ENCODE measurements around the gene KRTAP9-6. TPM values are rescaled to one million over a fixed set of nuclear protein-coding genes. Genes with fewer than 3 reads are reported as not detected.
"Not testable (repeated sequence)": the region's sequence is repeated elsewhere in the genome, so short reads cannot be mapped to it uniquely, and the experiment has no call there.

The KRTAP9-6 gene, protein sequence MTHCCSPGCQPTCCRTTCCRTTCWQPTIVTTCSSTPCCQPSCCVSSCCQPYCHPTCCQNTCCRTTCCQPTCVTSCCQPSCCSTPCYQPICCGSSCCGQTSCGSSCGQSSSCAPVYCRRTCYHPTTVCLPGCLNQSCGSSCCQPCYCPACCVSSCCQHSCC
- not detected in 2 replicates for total RNA-seq (2014; rRNA removed; shearing (Covaris generic))

DNA sequence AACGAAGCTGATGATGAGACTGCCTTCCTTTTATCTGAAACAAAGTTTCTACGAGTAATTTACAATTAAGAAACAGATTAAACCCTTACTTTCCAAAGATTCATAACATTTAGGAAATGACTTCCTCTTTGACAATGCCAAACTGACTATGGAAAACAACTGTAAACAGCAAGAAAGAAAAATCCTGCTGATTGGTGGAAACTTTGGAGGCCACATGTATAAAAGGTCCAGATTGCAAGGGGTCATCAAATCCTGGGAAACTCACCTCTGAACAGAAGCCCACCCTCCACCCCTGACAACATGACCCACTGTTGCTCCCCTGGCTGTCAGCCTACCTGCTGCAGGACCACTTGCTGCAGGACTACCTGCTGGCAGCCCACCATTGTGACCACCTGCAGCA is at the start of gene KRTAP9-6:
TSS of gene KRTAP9-6 (plus strand) at position 301 of the 400 bp plus-strand sequence. CDS start at position 301, 0 bp downstream.
- DNase-seq (ENCODE audit: low spot score): no peak

DNA sequence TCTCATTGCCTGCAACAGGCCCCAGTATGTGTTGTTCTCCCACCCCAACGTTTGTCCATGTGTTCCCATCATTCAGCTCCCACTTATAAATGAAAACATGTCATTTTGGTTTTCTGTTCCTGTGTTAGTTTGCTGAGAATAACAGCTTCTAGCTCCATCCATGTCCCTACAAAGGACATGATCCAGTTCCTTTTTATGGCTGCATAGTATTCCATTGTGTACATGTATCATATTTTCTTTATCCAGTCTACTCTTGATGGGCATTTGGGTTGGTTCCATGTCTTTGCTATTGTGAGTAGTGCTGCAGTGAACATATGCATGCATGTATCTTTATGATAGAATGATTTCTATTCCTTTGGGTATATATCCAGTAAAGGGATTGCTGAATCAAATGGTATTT is 49.5 kb upstream of the KRTAP9-6 start:
- no peak for DNase-seq (ENCODE audit: low spot score)

DNA sequence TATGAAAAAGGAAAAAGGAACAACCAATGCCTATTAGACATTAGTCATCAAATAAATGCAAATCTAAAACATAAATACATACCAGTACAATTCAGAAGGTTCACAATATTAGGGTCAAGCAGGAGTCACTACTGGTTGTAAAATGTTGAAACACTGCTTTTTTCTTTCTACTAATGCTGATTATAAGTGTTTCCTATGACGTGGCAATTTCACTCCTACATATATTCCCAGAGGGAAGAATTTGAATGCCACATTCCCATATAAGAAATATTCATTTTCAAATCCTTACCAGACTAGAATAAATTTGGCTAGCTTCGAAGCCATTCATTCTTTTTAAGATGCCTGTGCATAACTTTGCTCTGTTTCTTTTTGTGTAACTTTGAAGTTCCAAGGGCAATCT is 41.4 kb upstream of the KRTAP9-6 start:
- no peak for DNase-seq (ENCODE audit: low spot score)

DNA sequence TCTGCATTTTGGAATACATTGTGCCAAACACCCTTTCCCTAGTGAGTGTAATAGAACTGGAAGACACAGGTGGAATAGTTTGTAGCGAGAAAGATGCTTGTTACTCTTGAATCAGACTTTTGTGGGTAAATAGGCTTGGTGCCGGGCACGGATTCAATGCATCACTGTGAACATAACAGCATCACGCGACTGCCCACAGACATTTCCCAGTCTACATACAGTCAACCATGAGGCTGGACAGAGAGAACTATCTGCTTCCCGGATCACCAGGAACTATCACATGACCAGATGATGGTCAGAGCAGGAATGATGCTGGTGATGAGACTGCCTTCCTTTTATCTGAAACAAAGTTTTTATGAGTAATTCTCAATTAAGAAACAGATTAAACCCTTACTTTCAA is 39.1 kb upstream of the KRTAP9-6 start:
- DNase-seq (ENCODE audit: low spot score): no peak

DNA sequence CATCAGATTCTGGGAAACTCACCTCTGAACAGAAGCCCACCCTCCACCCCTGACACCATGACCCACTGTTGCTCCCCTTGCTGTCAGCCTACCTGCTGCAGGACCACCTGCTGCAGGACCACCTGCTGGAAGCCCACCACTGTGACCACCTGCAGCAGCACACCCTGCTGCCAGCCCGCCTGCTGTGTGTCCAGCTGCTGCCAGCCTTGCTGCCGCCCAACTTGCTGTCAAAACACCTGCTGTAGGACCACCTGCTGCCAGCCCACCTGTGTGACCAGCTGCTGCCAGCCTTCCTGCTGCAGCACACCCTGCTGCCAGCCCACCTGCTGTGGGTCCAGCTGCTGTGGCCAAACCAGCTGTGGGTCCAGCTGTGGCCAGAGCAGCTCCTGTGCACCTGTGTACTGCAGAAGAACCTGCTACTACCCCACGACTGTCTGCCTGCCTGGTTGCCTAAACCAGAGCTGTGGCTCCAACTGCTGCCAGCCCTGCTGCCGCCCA is 38.5 kb upstream of the KRTAP9-6 start, which contains the start of gene KRTAP9-2:
TSS of gene KRTAP9-2 (plus strand) at position 51 of the 498 bp plus-strand sequence. CDS start at position 58, 7 bp downstream.
- not testable (repeated sequence) for DNase-seq (ENCODE audit: low spot score)

DNA sequence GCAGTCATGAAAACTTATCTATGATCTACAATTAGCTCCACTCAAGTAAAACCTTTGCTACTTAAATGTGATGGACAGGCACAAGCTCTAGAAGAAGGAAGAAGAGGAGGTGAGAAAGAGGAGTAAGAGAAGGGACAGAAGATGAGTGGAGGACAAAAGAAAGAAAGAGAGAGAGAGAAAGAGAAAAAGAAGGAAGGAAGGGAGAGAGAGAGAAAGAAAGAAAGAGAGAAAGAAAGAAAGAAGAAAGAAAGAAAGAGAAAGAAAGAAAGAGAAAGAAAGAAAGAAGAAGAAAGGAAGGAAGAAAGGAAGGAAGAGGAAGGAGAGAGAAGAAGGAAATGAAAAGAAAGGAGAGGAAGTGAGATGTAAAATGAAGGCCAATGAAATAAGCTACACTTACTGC is 35.1 kb upstream of the KRTAP9-6 start:
- DNase-seq (ENCODE audit: low spot score): no peak

DNA sequence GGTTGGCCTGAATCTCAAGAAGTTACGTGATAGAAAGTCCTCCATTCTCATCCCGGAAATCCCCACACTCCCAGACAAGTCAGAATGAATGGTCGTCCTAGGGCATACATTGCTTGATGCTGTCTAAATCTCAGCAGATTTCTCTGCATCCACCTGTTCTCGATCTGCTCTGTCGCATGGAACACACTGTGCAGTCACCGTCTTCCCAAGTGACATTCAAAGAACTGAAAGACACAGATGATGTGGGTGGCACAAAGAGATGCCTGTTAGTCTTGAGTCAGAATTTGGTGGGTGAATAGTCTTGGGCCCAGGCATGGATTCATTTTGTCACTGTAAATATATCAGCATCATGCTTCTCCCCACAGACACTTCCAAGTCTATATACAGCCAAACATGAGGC is 33.4 kb upstream of the KRTAP9-6 start:
- no peak for DNase-seq (ENCODE audit: low spot score)

DNA sequence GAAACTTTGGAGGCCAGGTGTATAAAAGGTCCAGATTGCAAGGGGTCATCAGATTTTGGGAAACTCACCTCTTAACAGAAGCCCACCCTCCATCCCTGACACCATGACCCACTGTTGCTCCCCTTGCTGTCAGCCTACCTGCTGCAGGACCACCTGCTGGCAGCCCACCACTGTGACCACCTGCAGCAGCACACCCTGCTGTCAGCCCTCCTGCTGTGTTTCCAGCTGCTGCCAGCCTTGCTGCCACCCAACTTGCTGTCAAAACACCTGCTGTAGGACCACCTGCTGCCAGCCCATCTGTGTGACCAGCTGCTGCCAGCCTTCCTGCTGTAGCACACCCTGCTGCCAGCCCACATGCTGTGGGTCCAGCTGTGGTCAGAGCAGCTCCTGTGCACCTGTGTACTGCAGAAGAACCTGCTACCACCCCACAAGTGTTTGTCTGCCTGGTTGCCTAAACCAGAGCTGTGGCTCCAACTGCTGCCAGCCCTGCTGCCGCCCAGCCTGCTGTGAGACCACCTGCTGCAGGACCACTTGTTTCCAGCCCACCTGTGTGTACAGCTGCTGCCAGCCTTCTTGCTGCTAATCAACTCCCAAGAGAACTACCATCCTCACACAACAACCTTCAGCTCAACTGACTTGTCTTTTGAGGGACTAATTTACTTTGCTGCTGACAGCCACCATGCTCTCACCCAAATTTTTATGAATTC is 32.6 kb upstream of the KRTAP9-6 start, which contains the start of gene KRTAP9-3:
TSS of gene KRTAP9-3 (plus strand) at position 51 of the 707 bp plus-strand sequence. CDS start at position 104, 53 bp downstream.
- not testable (repeated sequence) for DNase-seq (ENCODE audit: low spot score)

DNA sequence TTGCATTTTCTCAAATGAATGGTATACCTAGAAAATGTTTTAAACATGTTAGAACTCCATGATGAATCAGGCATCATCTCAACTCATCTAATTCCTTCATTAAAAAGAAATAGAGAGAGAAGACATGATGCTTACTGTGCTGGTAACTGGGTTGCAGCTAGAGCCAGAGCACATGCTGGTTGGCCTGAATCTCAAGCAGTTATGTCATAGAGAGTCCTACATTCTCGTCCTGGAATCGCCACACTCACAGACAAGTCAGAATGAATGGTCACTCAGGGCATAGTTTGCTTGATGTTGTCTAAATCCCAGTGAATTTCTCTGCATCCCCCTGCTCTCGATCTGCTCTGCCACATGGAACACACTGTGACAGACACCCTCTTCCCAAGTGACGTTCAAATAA is 28.1 kb upstream of the KRTAP9-6 start:
- not testable (repeated sequence) for DNase-seq (ENCODE audit: low spot score)

DNA sequence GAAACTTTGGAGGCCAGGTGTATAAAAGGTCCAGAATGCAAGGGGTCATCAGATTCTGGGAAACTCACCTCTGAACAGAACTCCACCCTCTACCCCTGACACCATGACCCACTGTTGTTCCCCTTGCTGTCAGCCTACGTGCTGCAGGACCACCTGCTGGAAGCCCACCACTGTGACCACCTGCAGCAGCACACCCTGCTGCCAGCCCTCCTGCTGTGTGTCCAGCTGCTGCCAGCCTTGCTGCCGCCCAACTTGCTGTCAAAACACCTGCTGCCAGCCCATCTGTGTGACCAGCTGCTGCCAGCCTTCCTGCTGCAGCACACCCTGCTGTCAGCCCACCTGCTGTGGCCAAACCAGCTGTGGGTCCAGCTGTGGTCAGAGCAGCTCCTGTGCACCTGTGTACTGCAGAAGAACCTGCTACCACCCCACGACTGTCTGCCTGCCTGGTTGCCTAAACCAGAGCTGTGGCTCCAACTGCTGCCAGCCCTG is 27.2 kb upstream of the KRTAP9-6 start, which contains the start of gene KRTAP9-8:
TSS of gene KRTAP9-8 (plus strand) at position 51 of the 489 bp plus-strand sequence. CDS start at position 104, 53 bp downstream.
- not testable (repeated sequence) for DNase-seq (ENCODE audit: low spot score)

DNA sequence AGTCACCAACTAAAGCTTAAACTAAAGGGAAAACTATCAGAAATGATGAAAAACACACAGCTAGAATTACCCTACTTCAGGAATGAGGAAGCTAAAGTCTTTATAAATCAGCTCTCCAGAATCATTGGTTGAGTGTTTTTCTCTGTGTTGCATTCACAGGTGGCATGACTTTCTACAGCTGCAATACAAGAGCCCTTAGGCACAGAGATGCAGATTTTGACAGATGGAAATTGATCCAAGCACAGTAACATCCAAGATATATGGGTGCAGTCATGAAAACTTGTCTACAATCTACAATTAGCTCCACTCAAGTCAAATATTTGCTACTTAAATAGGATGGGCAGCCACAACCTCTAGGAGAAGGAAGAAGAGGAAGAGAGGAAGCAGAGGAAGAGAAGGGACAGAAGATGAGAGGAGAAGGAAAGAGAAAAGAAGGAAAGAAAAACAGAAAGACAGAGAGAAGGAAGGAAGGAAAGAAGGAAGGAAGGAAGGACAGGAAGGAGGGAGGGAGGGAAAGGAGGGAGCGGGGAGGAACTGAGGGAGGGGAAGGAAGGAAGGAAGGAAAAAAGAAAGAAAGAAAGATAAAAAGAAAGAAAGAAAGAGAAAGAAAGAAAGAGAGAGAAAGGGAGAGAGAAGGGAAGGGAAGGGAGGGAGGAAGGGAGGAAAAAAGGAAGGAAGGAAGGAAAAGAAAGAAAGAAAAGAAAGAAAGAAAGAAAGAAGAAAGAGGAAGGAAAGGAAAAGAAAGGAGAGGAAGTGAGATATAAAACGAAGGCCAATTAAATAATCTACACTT is 18.0 kb upstream of the KRTAP9-6 start:
- not testable (repeated sequence) for DNase-seq (ENCODE audit: low spot score)

DNA sequence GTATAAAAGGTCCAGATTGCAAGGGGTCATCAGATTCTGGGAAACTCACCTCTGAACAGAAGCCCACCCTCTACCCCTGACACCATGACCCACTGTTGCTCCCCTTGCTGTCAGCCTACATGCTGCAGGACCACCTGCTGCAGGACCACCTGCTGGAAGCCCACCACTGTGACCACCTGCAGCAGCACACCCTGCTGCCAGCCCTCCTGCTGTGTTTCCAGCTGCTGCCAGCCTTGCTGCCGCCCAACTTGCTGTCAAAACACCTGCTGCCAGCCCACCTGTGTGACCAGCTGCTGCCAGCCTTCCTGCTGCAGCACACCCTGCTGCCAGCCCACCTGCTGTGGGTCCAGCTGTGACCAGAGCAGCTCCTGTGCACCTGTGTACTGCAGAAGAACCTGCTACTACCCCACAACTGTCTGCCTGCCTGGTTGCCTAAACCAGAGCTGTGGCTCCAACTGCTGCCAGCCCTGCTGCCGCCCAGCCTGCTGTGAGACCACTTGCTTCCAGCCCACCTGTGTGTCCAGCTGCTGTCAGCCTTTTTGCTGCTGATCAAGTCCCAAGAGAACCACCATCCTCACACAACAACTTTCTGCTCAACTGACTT is 15.4 kb upstream of the KRTAP9-6 start, which contains the start of gene KRTAP9-4:
TSS of gene KRTAP9-4 (plus strand) at position 51 of the 604 bp plus-strand sequence. CDS start at position 85, 34 bp downstream.
- not testable (repeated sequence) for DNase-seq (ENCODE audit: low spot score)

DNA sequence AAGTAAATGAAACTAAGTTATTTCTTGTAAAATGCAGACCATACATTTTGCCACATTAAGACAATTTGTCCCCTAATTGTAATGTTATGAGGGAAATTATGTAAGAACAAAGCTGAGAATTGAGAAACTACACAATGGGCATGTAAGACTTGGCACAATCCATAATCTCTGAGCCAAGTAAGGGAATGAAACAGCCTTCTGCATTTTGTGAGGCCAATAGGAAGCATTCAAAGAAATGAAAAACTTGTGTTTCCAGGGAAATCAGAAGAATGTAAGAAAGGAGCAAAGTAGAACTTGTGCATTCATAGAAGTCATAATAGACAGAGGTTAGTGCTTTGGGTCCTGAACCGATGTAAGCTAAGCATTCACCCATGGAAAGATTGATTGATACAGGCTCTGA is 13.9 kb upstream of the KRTAP9-6 start:
- DNase-seq (ENCODE audit: low spot score): no peak

DNA sequence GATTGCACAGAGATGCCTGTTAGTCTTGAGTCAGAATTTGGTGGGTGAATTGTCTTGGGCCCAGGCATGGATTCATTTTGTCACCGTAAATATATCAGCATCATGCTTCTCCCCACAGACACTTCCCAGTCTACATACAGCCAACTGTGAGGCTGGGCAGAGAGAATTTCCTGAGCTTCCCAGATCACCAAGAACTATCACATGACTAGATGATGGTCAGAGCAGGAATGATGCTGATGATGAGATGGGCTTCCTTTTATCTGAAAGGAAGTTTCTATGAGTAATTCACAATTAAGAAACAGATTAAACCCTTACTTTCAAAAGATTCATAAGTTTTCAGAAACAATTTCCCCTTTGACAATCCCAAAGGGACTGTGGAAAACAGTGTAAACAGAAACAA is 10.3 kb upstream of the KRTAP9-6 start:
- no peak for DNase-seq (ENCODE audit: low spot score)

DNA sequence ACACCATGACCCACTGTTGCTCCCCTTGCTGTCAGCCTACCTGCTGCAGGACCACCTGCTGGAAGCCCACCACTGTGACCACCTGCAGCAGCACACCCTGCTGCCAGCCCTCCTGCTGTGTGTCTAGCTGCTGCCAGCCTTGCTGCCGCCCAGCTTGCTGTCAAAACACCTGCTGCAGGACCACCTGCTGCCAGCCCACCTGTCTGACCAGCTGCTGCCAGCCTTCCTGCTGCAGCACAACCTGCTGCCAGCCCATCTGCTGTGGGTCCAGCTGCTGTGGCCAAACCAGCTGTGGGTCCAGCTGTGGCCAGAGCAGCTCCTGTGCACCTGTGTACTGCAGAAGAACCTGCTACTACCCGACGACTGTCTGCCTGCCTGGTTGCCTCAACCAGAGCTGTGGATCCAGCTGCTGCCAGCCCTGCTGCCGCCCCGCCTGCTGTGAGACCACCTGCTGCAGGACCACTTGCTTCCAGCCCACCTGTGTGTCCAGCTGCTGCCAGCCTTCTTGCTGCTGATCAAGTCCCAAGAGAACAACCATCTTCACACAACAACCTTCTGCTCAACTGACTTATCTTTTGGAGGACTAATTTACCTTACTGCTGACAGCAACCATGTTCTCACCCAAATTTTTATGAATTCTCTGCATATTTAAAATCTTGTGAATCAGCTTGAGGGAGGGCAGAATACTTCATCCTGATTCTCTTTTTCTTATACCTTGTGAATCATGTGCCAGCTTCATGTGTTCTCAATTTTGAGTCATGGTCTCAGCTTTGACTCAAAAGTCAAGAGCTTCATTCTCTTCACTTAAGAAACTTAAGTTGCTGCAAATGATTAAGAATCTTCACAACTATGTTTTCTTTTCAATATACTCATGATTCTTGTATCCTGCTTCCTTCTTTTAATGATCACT is 9.5 kb upstream of the KRTAP9-6 start, which contains the start of gene KRTAP9-9:
TSS of gene KRTAP9-9 (plus strand) at position 4 of the 910 bp plus-strand sequence.
- DNase-seq (ENCODE audit: low spot score): not testable (repeated sequence)

DNA sequence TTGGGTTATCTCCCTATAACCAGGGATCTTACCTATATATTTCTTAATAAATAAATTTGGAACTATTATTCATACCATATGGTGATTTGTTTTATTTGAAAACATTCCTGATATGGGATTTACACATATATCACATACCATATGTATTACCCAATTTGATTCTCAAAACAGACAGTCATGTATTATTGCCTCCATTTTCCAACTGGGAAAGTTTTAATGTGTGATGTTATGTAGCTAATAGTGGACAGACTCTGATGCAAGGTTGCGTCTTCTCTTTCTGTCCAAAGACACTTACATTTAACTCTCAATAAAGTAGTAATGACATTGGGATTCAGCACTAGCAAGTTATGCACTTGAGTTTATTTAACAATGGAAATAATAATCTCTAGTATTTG is 8.9 kb upstream of the KRTAP9-6 start:
- no peak for DNase-seq (ENCODE audit: low spot score)

DNA sequence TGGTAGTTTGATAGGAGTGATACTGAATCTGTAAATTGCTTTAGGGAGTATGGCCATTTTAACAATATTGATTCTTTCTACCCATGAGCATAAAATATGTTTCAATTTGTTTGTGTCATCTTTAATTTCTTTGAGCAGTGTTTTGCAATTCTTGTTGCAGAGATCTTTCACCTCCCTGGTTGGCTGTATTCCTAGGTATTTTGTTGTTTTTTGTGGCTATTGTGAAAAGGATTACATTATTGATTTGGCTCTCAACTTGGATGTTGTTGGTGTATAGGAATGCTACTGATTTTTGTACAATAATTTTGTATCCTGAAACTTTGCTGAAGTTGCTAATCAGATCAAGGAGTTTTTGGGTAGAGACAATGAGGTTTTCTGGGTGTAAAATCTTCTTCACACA is 6.8 kb upstream of the KRTAP9-6 start:
- DNase-seq (ENCODE audit: low spot score): no peak

DNA sequence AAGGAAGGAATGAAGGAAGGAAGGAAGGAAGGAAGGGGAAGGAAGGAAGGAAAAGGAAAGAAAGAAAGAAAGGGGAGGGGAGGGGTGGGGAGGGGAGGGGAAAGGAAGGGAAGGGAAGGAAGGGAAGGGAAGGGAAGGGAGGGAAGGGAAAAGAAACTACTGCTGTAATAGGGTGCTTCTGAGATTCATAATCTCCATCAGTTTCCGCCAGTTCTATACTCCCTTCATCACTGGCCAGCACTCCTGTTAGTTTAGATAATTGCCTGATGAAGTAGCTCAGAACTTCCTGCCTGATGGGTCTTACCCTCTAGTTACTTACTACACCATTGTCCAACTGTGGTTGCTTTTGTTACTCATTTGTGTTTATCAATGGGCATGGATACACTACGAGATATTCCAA is 2.0 kb upstream of the KRTAP9-6 start:
- no peak for DNase-seq (ENCODE audit: low spot score)

DNA sequence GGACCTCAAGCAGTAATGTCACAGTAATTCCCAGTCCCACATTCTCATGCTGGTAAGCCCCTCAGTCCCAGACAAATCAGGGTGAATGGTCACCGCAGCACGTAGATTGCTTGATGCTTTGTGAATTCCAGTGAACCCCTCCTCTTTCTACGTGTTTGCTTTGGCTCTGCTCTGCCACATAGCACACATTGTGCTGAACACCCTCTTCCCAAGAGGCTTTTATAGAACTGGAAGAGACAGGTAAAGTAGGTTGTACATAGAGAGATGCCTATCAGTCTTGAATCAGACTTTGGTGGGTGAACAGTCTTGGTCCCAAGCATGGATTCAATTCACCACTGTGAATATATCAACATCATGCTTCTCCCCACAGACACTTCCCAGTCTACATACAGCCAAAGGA is 579 bp upstream of the KRTAP9-6 start:
- DNase-seq (ENCODE audit: low spot score): no peak

DNA sequence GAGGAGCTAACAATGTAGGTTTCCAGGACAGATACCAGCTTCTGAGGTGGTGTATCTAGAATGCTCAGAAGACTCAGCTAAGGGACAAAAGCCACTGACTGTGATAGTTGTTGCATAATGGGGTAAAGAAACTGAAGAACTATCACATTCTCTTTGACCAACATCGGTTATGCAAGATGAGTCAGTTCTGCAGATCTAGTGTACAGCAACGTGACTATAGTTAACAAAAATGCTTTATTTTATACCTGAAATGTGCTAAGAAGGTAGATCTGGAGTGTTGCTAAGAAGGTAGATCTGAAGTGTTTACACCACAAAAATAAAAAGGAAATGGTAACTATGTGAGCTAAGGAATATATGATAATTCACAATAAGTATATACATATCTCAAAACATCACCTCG is 2.5 kb downstream of the KRTAP9-6 start:
- no peak for DNase-seq (ENCODE audit: low spot score)

Measured in HT-29 (cell line).